ENCODE data around the gene RPL36. TPM values are rescaled to one million over a fixed set of nuclear protein-coding genes. Genes with fewer than 3 reads are reported as not detected.

The RPL36 gene
- total RNA-seq, 1 experiment from 2014 or later, result 1,504 TPM

- intact Hi-C loops (cut with micrococcal nuclease), result no loop called here
- peaks cover 4 to 20% of the 10 kb centered on the region in 2 experiments; a peak in 2 of 4 replicates for H3K4me1 ChIP-seq (ENCODE audit: control insufficient read depth in 1 of 2, insufficient read depth in 2 of 2, low read length in 2 of 2)
- CTCF ChIA-PET, result no interaction called here
Observed at GRCh38 chr19:5694956-5695648, 5.0 kb downstream of the RPL36 start.

More at GRCh38 chr19:5694956-5695648, 5.0 kb downstream of the RPL36 start:
- DNase-seq (ENCODE audit: low read depth, low spot score) (no peak), ATAC-seq (no peak)
- POLR2A ChIA-PET, result no interaction called here
- no peaks in the 10 kb centered on the region for H3K27me3 ChIP-seq (ENCODE audit: insufficient read depth, low read length)
- H3K4me2 ChIP-seq (ENCODE audit: low read length), result no peak overlapping the region
- TF ChIP-seq RAD21 (IDR thresholded peaks at IDR 0.05; ENCODE audit: low read depth), result no peak
- TF ChIP-seq CBX3 (IDR thresholded peaks at IDR 0.05; ENCODE audit: low read depth), result no peak
- no peak for TF ChIP-seq EGR1 (IDR thresholded peaks at IDR 0.05; ENCODE audit: low read depth)
- TF ChIP-seq, protein P1, sequence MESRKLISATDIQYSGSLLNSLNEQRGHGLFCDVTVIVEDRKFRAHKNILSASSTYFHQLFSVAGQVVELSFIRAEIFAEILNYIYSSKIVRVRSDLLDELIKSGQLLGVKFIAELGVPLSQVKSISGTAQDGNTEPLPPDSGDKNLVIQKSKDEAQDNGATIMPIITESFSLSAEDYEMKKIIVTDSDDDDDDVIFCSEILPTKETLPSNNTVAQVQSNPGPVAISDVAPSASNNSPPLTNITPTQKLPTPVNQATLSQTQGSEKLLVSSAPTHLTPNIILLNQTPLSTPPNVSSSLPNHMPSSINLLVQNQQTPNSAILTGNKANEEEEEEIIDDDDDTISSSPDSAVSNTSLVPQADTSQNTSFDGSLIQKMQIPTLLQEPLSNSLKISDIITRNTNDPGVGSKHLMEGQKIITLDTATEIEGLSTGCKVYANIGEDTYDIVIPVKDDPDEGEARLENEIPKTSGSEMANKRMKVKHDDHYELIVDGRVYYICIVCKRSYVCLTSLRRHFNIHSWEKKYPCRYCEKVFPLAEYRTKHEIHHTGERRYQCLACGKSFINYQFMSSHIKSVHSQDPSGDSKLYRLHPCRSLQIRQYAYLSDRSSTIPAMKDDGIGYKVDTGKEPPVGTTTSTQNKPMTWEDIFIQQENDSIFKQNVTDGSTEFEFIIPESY (IDR thresholded peaks at IDR 0.05; ENCODE audit: extremely low read depth, insufficient replicate concordance, low read length), result no peak
- TF ChIP-seq EZH2phosphoT487 (IDR thresholded peaks at IDR 0.05; ENCODE audit: borderline replicate concordance), result no peak
- TF ChIP-seq ZFX (IDR thresholded peaks at IDR 0.05), result no peak
- TF ChIP-seq POLR2AphosphoS5 (IDR thresholded peaks at IDR 0.05; ENCODE audit: low read depth, low read length), result peak; percentile 25; the same call in 1 of the 2 replicates
- TF ChIP-seq, protein P2, sequence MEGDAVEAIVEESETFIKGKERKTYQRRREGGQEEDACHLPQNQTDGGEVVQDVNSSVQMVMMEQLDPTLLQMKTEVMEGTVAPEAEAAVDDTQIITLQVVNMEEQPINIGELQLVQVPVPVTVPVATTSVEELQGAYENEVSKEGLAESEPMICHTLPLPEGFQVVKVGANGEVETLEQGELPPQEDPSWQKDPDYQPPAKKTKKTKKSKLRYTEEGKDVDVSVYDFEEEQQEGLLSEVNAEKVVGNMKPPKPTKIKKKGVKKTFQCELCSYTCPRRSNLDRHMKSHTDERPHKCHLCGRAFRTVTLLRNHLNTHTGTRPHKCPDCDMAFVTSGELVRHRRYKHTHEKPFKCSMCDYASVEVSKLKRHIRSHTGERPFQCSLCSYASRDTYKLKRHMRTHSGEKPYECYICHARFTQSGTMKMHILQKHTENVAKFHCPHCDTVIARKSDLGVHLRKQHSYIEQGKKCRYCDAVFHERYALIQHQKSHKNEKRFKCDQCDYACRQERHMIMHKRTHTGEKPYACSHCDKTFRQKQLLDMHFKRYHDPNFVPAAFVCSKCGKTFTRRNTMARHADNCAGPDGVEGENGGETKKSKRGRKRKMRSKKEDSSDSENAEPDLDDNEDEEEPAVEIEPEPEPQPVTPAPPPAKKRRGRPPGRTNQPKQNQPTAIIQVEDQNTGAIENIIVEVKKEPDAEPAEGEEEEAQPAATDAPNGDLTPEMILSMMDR (IDR thresholded peaks at IDR 0.05 in 2 of 3, conservative IDR thresholded peaks at IDR 0.05 in 1 of 3; ENCODE audit: borderline replicate concordance in 1 of 3, insufficient read depth in 1 of 3, low read depth in 2 of 3, low read length in 2 of 3), result no peak
- H3K9ac ChIP-seq (ENCODE audit: low read length), result no peak overlapping the region
- no peak overlapping the region for H2AFZ ChIP-seq (ENCODE audit: low read depth, low read length, poor library complexity, severe bottlenecking)
- no TSS peak for BruUV-seq (replicated peaks)
- H3K9me2 ChIP-seq (ENCODE audit: insufficient read depth), result no peaks in the 10 kb centered on the region
- RAD21 ChIA-PET (ENCODE audit: low non-redundant PET in 1 of 2, low total read pairs in 2 of 2, uncharacterized antibody in 2 of 2, unreplicated experiment in 2 of 2), result no interaction called here
- peaks cover 16 to 68% of the 10 kb centered on the region in 2 experiments; a peak in 3 of 4 replicates for H3K36me3 ChIP-seq (ENCODE audit: control insufficient read depth in 1 of 2, insufficient read depth in 2 of 2, low read length in 2 of 2)
- peaks cover 60% of the 10 kb centered on the region for H3K79me2 ChIP-seq (ENCODE audit: insufficient read depth, low read length)
- peaks cover 17% of the 10 kb centered on the region; the same call in 1 of the 2 replicates for H4K20me1 ChIP-seq (ENCODE audit: insufficient read depth)
- H3K27ac ChIP-seq (ENCODE audit: low read depth, low read length), result no peak overlapping the region
- no peaks in the 10 kb centered on the region for H3K9me3 ChIP-seq (ENCODE audit: control insufficient read depth in 1 of 2, insufficient read depth in 1 of 2, low read depth in 1 of 2, low read length in 2 of 2)
- no peak overlapping the region for H3K4me3 ChIP-seq (replicated peaks in 1 of 2; ENCODE audit: low read depth in 1 of 2, low read length in 2 of 2)

Data from HCT116 (cell line).